ENCODE results near the gene CPLX3.
A peak's percentile ranks its signal among the peaks of the same experiment; 100 is the strongest.

The CPLX3 gene

DNA sequence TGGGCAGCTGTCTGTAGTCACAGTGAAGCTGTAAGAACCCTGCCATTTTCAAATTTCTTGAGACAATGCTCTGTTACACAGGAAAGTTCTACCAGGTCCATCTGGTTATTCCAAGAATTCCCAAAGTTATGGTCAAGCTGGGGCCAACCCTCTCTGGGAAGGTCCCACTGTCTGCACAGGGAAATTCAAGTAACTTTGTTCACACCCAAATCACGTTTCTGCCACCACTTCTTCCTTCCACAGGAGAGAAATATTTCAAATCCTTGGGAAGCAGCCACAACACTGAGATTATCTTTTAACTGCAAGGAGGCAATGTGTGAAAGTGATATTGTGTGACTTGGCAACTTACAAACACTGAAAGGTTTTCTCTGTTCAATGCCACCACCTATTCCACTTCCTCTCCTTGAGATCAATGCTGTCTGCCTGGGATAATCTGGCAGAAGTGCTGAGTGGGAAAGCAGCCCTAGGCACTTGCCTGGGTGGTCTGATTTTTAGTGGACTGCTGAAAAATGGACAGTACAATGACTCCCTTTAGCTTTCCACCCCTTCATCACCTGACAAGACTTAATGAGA lies 41.1 kb downstream of the CPLX3 start:
- DNase-seq (ENCODE audit: extremely low read depth in 1 of 2, low read depth in 1 of 2), result no peak

DNA sequence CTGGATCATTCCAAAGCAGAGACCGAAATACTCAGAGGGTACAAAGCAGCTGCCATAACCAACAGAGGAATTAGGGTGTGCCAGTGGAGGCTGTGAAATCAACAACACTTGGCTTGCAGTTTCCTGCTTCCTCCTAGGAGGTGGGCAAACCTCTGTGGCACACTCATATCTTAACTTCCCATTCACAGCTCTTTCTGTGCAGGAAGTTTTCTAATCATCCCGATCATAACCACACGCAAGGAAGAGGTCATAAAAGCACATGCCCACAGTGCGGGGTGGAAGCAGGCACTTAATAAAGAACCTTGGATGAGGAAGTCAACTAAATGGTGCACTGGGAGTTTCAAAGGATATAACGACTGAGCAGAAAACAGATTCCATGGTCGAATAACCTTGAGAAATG lies 41.6 kb downstream of the CPLX3 start:
- no peak for DNase-seq (ENCODE audit: extremely low read depth in 1 of 2, low read depth in 1 of 2)

DNA sequence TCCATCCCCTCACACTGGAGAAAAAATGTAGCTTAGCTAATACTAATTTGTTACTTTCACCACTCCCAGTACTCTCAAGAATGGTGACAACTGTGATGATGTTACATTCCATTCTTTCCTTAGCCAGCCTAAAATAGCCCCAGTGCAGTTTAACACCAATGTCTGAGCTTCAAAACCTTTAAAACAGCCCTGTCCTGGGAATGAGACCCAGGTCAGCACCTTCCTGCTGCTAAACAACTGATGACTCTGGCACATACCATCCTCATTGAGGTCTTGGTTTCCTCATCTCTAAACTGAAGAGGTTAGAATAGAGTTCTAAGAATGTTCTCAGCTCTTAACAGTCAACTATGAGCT lies 42.9 kb downstream of the CPLX3 start:
- DNase-seq (ENCODE audit: extremely low read depth in 1 of 2, low read depth in 1 of 2), result no peak

DNA sequence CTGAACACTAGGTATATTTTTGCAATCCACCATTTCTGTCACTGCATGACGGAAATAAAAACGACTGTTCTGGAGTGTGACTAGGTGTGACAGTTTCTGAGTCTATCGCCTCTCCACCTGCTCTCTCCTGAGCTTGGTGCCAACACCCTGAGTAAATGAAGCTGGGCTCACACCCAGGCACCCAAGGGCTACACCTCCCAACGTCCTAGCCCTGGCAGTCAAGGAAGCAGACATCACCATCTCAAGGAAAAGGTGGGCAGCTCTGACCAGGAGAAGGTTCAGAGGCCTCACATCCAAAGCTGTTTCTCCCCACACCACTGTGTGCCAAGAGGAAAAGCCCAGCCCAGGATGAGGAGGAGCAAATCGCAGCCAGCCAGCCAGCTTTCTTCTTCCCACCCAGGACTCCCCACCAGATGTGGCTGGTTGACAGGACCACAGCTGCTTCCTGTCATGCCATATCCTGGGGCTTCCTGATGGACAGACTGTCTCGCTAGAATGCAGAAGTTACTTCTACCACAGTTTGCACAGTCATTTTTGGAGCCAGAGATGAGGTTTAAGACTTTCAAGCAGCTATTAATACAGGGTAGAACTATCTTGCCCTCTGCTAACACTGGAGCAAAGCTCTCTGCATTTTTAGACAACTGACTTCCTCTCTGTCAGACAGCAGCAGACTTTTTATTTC lies 43.4 kb downstream of the CPLX3 start:
- DNase-seq (ENCODE audit: extremely low read depth in 1 of 2, low read depth in 1 of 2), result no peak

DNA sequence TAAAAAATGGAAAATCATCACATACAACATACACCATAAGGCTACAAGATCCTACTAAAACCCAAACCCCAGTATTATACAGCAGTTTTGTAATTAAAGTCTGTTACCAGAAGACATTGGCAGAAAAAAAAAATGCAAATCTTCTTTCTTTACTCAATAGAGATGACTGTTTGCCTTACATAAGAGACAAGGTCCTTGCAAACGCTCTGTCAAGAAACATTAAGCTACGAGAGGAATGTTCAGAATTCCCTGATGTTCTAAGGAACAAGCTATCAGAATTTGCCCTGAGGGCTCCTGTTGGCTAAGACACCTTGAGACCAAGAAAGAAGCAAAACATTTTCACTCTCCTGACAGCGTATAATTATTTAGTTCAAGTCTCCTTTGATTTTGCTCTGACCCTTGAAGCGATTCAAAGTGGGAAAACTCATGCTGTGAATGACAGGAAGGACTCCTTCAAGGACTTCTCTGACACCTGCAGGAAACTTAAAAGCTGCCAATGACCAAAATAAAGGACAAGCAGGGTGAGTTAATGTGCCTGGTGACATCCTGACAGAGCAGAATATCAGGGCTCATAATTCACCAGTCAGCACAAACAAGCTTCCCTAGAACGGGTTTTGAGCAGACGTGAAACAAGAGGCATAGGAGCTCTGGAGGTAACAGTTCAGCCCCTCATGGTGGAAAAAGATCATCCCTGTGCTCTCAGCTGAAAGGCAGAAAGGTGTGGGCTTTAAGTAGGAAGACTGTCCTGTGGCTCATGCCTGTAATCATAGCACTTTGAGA lies 44.2 kb downstream of the CPLX3 start:
- DNase-seq (ENCODE audit: extremely low read depth in 1 of 2, low read depth in 1 of 2), result no peak

DNA sequence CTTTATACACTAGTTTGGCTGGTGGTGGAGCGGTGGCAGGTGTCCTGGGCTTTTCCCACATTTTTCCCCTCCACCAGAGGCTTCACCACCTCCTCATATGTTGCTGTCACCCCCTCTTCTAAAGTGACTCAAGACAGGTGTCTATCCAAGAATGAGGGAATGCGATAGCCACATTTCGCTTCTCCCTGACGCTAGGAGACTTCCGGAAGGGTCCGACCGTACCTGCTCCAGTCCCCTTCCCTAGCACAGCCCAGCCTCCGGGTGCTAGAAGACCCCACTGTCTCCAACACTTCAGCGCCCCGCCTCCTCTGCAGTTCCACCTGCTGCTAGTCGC lies 46.2 kb downstream of the CPLX3 start:
- DNase-seq (ENCODE audit: extremely low read depth in 1 of 2, low read depth in 1 of 2), result no peak

DNA sequence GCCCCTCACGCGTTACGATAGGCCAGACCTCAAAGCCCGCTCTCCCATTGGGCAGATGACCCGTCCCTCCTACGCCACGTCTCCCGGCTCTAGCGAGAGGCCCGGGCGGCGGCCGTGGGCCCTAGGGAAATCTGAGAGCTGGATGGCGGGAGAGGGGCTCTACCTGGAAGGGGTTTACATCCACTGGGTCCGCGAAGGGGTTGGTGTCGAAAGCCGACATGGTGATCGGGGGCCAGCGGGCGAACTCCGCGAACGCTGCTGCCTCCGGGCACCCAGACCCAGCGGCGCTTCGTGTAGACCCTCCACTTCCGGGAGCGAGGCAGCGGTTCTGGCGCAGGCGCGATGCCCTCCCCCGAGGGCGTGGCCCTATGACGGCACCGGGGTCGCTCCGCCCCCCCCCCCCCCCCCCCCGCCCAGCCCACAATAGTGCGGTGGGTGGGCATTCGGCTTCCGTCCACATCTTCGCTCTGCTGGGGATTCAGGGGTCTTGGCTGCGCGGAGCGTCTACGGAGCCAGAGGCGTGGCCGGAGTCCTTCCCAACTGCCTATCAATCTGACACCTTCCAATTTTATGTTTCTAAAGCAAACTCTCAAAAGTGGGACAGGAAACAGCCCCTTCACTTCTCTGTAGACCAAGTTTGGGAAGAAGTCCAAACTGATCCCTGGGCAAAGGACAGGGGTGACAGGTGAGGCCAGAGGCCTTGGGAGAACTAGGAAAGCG lies 46.8 kb downstream of the CPLX3 start, which contains the start of gene SCAMP2:
SCAMP2 (minus strand) TSS at position 330 of the 720 bp plus-strand sequence; CDS start at position 220, 110 bp downstream.
- DNase-seq (ENCODE audit: extremely low read depth in 1 of 2, low read depth in 1 of 2), result peak; percentile 74 to 81

DNA sequence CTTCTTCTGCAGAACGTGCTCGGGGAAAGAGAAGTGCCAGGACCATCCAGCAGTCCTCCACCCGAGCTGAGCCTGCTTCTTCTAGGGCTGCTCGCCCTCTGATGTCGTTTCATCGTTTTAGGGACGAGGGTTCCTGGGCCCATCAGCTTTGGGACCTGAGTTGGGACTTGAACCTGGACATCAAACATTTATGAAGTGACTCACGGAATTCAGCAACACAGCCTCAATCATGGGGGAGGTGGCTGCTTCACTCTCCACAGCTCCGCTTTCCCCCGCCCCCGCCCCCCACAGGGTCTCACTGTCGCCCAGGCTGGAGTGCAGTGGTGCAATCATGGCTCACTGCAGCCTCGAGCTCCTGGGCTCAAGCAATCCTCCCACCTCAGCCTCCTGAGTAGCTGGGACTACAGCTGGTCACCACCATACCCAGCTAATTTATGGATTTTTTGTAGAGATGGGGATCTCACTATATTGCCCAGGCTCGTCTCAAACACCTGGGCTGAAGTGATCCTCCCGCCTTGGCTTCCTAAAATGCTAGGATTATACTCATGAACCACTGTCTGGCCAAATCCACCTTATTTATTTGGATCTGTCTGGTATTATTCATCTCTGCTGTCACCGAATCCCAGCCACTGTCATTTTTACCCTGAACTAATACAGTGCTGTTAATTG lies 47.5 kb downstream of the CPLX3 start:
- no peak for DNase-seq (ENCODE audit: extremely low read depth in 1 of 2, low read depth in 1 of 2)

DNA sequence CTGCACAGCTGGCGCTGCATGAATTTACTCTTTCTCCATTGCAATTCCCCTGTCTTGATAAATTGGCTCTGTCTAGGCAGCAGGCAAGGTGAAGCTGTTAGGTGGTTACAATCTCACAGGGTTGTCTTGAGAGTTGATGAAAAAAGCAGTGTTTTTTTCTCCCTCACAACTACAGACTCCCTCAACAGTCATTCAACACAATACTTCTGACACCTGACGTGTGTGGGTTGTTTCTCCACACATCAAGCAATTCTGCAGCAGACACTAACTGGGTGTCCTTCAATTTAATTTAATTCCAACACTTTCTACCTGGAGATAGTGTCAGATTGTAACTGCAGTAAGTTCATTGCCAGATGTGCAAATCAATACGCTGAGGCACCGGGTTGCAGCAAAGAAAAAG lies 51.8 kb downstream of the CPLX3 start:
- no peak for DNase-seq (ENCODE audit: extremely low read depth in 1 of 2, low read depth in 1 of 2)
